GM12878 (cell line): Measurements from ENCODE around the gene MAP3K10. TPM values are rescaled to one million over a fixed set of nuclear protein-coding genes. Genes with fewer than 3 reads are reported as not detected.

Experiments
- BMI1 ChIP-seq: fragments of 450-650 bp; IDR thresholded peaks from 2 replicates; pipeline ENCODE4 v1.6.1; 2016; ENCODE audit warnings: mild to moderate bottlenecking, moderate library complexity, borderline replicate concordance
- CBFB ChIP-seq: IDR thresholded peaks from 2 replicates; pipeline ENCODE4 v1.6.1; 2016; ENCODE audit warnings: antibody characterized with exemption, low read depth
- CHD2 ChIP-seq: IDR thresholded peaks from 2 replicates; pipeline ENCODE4 v1.6.1; 2011; ENCODE audit warnings: low read depth, low read length, improper control_type of control experiment, borderline replicate concordance
- CUX1 ChIP-seq: IDR thresholded peaks from 2 replicates; pipeline ENCODE4 v1.6.1; 2012; ENCODE audit warnings: improper control_type of control experiment, low read depth, low read length; ENCODE audit not compliant: insufficient replicate concordance
- E2F4 ChIP-seq: IDR thresholded peaks from 2 replicates; pipeline ENCODE4 v1.6.1; 2012; ENCODE audit warnings: low read depth, low read length, improper control_type of control experiment
- ELK1 ChIP-seq: IDR thresholded peaks from 2 replicates; pipeline ENCODE4 v1.6.1; 2012; ENCODE audit warnings: low read depth, low read length, improper control_type of control experiment
- ESRRA ChIP-seq: IDR thresholded peaks from 2 replicates; pipeline ENCODE4 v1.6.1; 2012; ENCODE audit warnings: mild to moderate bottlenecking, low read length, improper control_type of control experiment
- FOS ChIP-seq: IDR thresholded peaks from 3 replicates; pipeline ENCODE4 v1.6.1; 2011; ENCODE audit warnings: borderline replicate concordance; ENCODE audit not compliant: insufficient read length; ENCODE audit errors: extremely low read depth
- HCFC1 ChIP-seq: fragments of 150-350 bp; IDR thresholded peaks from 2 replicates; pipeline ENCODE4 v1.6.1; 2014; ENCODE audit warnings: low read length
- HDAC6 ChIP-seq: fragments of 200-600 bp; sonication (generic); IDR thresholded peaks from one replicate; pipeline ENCODE4 v1.8.0; 2017; ENCODE audit warnings: antibody characterized with exemption; ENCODE audit not compliant: unreplicated experiment
- IKZF2 ChIP-seq, 2 experiments: fragments of 450-650 bp; IDR thresholded peaks; 2 replicates each; pipeline ENCODE4 v1.6.1; 2017; ENCODE audit warnings: mild to moderate bottlenecking in 2 of 2, moderate library complexity in 2 of 2
- IRF3 ChIP-seq: fragments of 450-650 bp; IDR thresholded peaks from 2 replicates; pipeline ENCODE4 v1.6.1; 2014; ENCODE audit warnings: mild to moderate bottlenecking
- PAX8 ChIP-seq: fragments of 450-650 bp; IDR thresholded peaks from 2 replicates; pipeline ENCODE4 v1.6.1; 2017; ENCODE audit warnings: mild to moderate bottlenecking, moderate library complexity
- POLR2AphosphoS2 ChIP-seq: IDR thresholded peaks from 2 replicates; pipeline ENCODE4 v1.6.1; 2011; ENCODE audit warnings: low read depth, mild to moderate bottlenecking, low read length, improper control_type of control experiment, moderate library complexity
- REST ChIP-seq: IDR thresholded peaks from 2 replicates; pipeline ENCODE4 v1.6.1; 2012; ENCODE audit warnings: mild to moderate bottlenecking, low read depth, low read length
- SPI1 ChIP-seq: IDR thresholded peaks from 2 replicates; pipeline ENCODE4 v1.6.1; 2011; ENCODE audit warnings: low read depth, mild to moderate bottlenecking, low read length, moderate library complexity, borderline replicate concordance; ENCODE audit not compliant: insufficient read depth
- polyA plus RNA-seq, 11 experiments: library from polyadenylated mRNA; depleted of rRNA in 4 of 11; unstranded in 6 of 11; stranded (reverse) in 5 of 11; fragments of >200 nt; fragmentation: Nextera tagmentation in 4 of 11; fragmentation: Illumina TruSeq in 1 of 11; extraction: Ambion mirVana in 4 of 11; extraction: Trizol in 1 of 11; gene quantifications; 1 replicate in 1 of 11; 2 replicates in 10 of 11; pipeline versions ENCODE4 v1.2.1 to v1.2.3, GENCODE V29; 2011 to 2016; ENCODE audit warnings: inconsistent platforms in 2 of 11, missing spikeins in 2 of 11, low read depth in 1 of 11
- total RNA-seq, 4 experiments: library from RNA; depleted of rRNA in 3 of 4; stranded (reverse); fragments of >200 nt in 3 of 4; fragmentation: Illumina TruSeq in 1 of 4; extraction: Trizol in 1 of 4; gene quantifications; 2 replicates each; pipeline versions ENCODE4 v1.2.1 to v1.2.3, GENCODE V29; 2013 to 2021

The MAP3K10 gene
- total and polyA plus RNA-seq, 10 of the 15 experiments (the other 5 are each of a cell fraction or from before 2014, with no cell fraction given), result 0.11 to 16.6 (median 2.6) TPM

- TF ChIP-seq IRF3 (peak; percentile 87), CHD2 (peak; percentile 85; the same call in 1 of the 2 replicates), ESRRA (no peak), CBFB (no peak), FOS (peak; percentile 99), REST (no peak), BMI1 (no peak; the same call in 1 of the 2 replicates), HDAC6 (no peak), HCFC1 (no peak), ELK1 (no peak), E2F4 (peak; percentile 93), CUX1 (no peak), POLR2AphosphoS2 (no peak), PAX8 (no peak), IKZF2 (IDR thresholded peaks at IDR 0.05) (no peak), SPI1 (peak; percentile 77)
Observed at GRCh38 chr19:40221858-40222619, 30.8 kb downstream of the MAP3K10 start (continued).
